Body of pancreas (tissue), 4 donors: ENCODE results near the gene SLC22A23. TPM values are rescaled to one million over a fixed set of nuclear protein-coding genes. Genes with fewer than 3 reads are reported as not detected.

Experiments used
- ATAC-seq: fragments of 150-250 bp; one replicate; pipeline ENCODE4 v1.9.1; 2016
- DNase-seq, 4 donors: peaks; one replicate each; pipeline ENCODE4 v3.0.0-alpha.2; 2019
- H3K27ac ChIP-seq, 4 donors: fragments of 200-600 bp; sonication (generic); 1 replicate in 3 of 4; 2 replicates in 1 of 4; pipeline versions ENCODE4 v1.5.1 to v1.6.1; 2016 to 2019; ENCODE audit warnings: mild to moderate bottlenecking in 1 of 4, mixed read lengths in 1 of 4, moderate library complexity in 1 of 4
- H3K27me3 ChIP-seq, 2 donors: fragments of 200-600 bp; sonication (generic); one replicate each; pipeline ENCODE4 v1.6.0; 2016; ENCODE audit warnings: mild to moderate bottlenecking in 1 of 2
- H3K36me3 ChIP-seq, 2 donors: fragments of 200-600 bp; sonication (generic); replicated peaks in 1 of 2; 2 replicates each; pipeline ENCODE4 v1.5.1; 2016; ENCODE audit warnings: low read depth in 2 of 2; ENCODE audit not compliant: insufficient read depth in 1 of 2
- H3K4me1 ChIP-seq: fragments of 200-600 bp; sonication (generic); one replicate; pipeline ENCODE4 v1.6.0; 2016
- H3K4me3 ChIP-seq, 2 donors: fragments of 200-600 bp; sonication (generic); 1 replicate in 1 of 2; 2 replicates in 1 of 2; pipeline ENCODE4 v1.5.1; 2016 to 2019
- H3K9me3 ChIP-seq, 3 donors: fragments of 200-600 bp; sonication (generic); 1 replicate in 2 of 3; 2 replicates in 1 of 3; pipeline ENCODE4 v1.5.1; 2016
- CTCF ChIP-seq, 7 experiments: fragments of 450-650 bp in 4 of 7; fragments of 200-600 bp in 3 of 7; sonication (generic) in 3 of 7; IDR thresholded peaks; one replicate each; pipeline ENCODE4 v1.5.1; 2016 to 2019; ENCODE audit warnings: antibody characterized with exemption in 7 of 7
- POLR2A ChIP-seq, 3 donors: fragments of 450-650 bp; IDR thresholded peaks; one replicate each; pipeline ENCODE4 v1.6.1; 2016; ENCODE audit warnings: antibody characterized with exemption in 3 of 3, mild to moderate bottlenecking in 2 of 3
- WGBS, 2 donors: methylation state at CpG; one replicate each; pipeline ENCODE4 v1.1.5; 2017; 5-methylcytosine and 5-hydroxymethylcytosine counted together
- intact Hi-C: fragments of 100-400 bp; cut with DNase I; formaldehyde crosslinking; loops from one replicate; pipeline ENCODE4 v1.15.1; 2023
- total RNA-seq, 2 donors: library from RNA; depleted of rRNA; stranded (reverse); fragments of >200 nt; gene quantifications; one replicate each; pipeline ENCODE4 v1.1.0, GENCODE V29; 2016

SLC22A23 gene
- total RNA-seq, 2 donors from 2014 or later, result 20.4 to 32.2 TPM

- Histone ChIP-seq H3K4me1 (peaks cover 97% of the 10 kb centered on the region), H3K9me3 (no peaks in the 10 kb centered on the region), H3K27ac (peak overlapping the region in 3 of 4 donors; percentile 2 to 17 (median 16)), H3K27me3 (no peaks in the 10 kb centered on the region), H3K36me3 (no peaks in the 10 kb centered on the region), H3K4me3 (no peak overlapping the region)
- TF ChIP-seq POLR2A (IDR thresholded peaks at IDR 0.05), result no peak
- no peak for TF ChIP-seq CTCF (IDR thresholded peaks at IDR 0.05)
- intact Hi-C loops, result no loop called here
- 54 to 65% methylated on average over 7 of the region's 7 CpGs for WGBS, 2 donors
- ATAC-seq (no peak), DNase-seq (no peak)
These were observed 124.9 kb downstream of the SLC22A23 start for GRCh38 chr6:3331971-3332370.

GRCh38 chr6:3331494-3331893 lies 125.4 kb downstream of the SLC22A23 start:
- H3K27ac ChIP-seq, result peak overlapping the region; percentile 16 to 89 (median 52)
- H3K27me3 ChIP-seq, result no peaks in the 10 kb centered on the region
- no peak for ATAC-seq
- intact Hi-C loops, result no loop called here
- no peaks in the 10 kb centered on the region for H3K36me3 ChIP-seq
- peaks cover 93% of the 10 kb centered on the region for H3K4me1 ChIP-seq
- H3K9me3 ChIP-seq, result no peaks in the 10 kb centered on the region
- WGBS, 2 donors, result 27 to 66% methylated on average over 2 of the region's 2 CpGs
- TF ChIP-seq POLR2A (IDR thresholded peaks at IDR 0.05) (no peak), CTCF (IDR thresholded peaks at IDR 0.05) (no peak)
- H3K4me3 ChIP-seq, result no peak overlapping the region
- no peak for DNase-seq

GRCh38 chr6:3330199-3330598 lies 126.7 kb downstream of the SLC22A23 start:
- H3K27ac ChIP-seq, result peak overlapping the region; percentile 66 to 95 (median 88)
- 85 to 86% methylated on average over 6 of the region's 6 CpGs for WGBS, 2 donors

GRCh38 chr6:3329393-3330051 lies 127.3 kb downstream of the SLC22A23 start:
- Histone ChIP-seq H3K27ac (peak overlapping the region; percentile 66 to 95 (median 88)), H3K9me3 (no peaks in the 10 kb centered on the region), H3K4me1 (peaks cover 83% of the 10 kb centered on the region), H3K36me3 (no peaks in the 10 kb centered on the region), H3K27me3 (no peaks in the 10 kb centered on the region), H3K4me3 (no peak overlapping the region)
- WGBS, 2 donors, result 42 to 45% methylated on average over 14 to 19 of the region's 26 CpGs
- intact Hi-C loops, result no loop called here
- peak; percentile 86 for ATAC-seq
- DNase-seq, result peak; percentile 84 to 94 (median 91)
- TF ChIP-seq POLR2A (IDR thresholded peaks at IDR 0.05) (peak in 2 of 3 donors; percentile 66 to 71), CTCF (IDR thresholded peaks at IDR 0.05) (peak in 2 of 7 experiments; percentile 2 to 28)

More at GRCh38 chr6:3330199-3330598, 126.7 kb downstream of the SLC22A23 start:
- intact Hi-C loops, result no loop called here
- Histone ChIP-seq H3K36me3 (no peaks in the 10 kb centered on the region), H3K9me3 (no peaks in the 10 kb centered on the region), H3K4me3 (no peak overlapping the region), H3K27me3 (no peaks in the 10 kb centered on the region), H3K4me1 (peaks cover 86% of the 10 kb centered on the region)
- DNase-seq, result no peak
- TF ChIP-seq CTCF (IDR thresholded peaks at IDR 0.05) (no peak), POLR2A (IDR thresholded peaks at IDR 0.05) (no peak)
- no peak for ATAC-seq

- Histone ChIP-seq H3K36me3 (no peaks in the 10 kb centered on the region), H3K4me1 (peaks cover 76% of the 10 kb centered on the region), H3K27me3 (no peaks in the 10 kb centered on the region), H3K27ac (peak overlapping the region in 3 of 4 donors; percentile 86 to 95 (median 89)), H3K9me3 (no peaks in the 10 kb centered on the region), H3K4me3 (no peak overlapping the region)
- 53 to 60% methylated on average over 10 of the region's 10 CpGs for WGBS, 2 donors
- DNase-seq (peak in 3 of 4 donors; percentile 46 to 62 (median 59)), ATAC-seq (peak; percentile 19)
- intact Hi-C loops, result no loop called here
- TF ChIP-seq CTCF (IDR thresholded peaks at IDR 0.05) (no peak), POLR2A (IDR thresholded peaks at IDR 0.05) (no peak)
These were observed 128.1 kb downstream of the SLC22A23 start for GRCh38 chr6:3328796-3329195.
